Psoas muscle (tissue), 8 donors: ENCODE results near the gene B9D1. TPM values are rescaled to one million over a fixed set of nuclear protein-coding genes. Genes with fewer than 3 reads are reported as not detected.

Experiments
- ATAC-seq, 4 donors: fragments of 200-7000 bp; cut with Tn5 transposase; one replicate each; pipeline ENCODE4 v1.9.1; 2020; ENCODE audit warnings: moderate library complexity in 3 of 4, mild to moderate bottlenecking in 2 of 4
- DNase-seq, 2 donors: peaks; one replicate each; pipeline ENCODE4 v3.0.0-alpha.2; 2020
- H3K27ac ChIP-seq: fragments of 200-600 bp; one replicate; pipeline ENCODE4 v1.8.0; 2022
- H3K27me3 ChIP-seq, 3 donors: fragments of 200-600 bp in 1 of 3; one replicate each; pipeline versions ENCODE4 v1.6.1 to v1.8.0; 2013 to 2022; ENCODE audit warnings: low read length in 2 of 3, mild to moderate bottlenecking in 2 of 3, moderate library complexity in 1 of 3; ENCODE audit not compliant: insufficient read depth in 3 of 3
- H3K36me3 ChIP-seq, 2 donors: fragments of 200-600 bp in 1 of 2; one replicate each; pipeline versions ENCODE4 v1.6.1 to v1.8.0; 2013 to 2022; ENCODE audit warnings: low read depth in 1 of 2, mild to moderate bottlenecking in 1 of 2, moderate library complexity in 1 of 2; ENCODE audit not compliant: insufficient read depth in 1 of 2
- H3K4me1 ChIP-seq: fragments of 200-600 bp; one replicate; pipeline ENCODE4 v1.8.0; 2022
- H3K4me3 ChIP-seq: fragments of 200-600 bp; one replicate; pipeline ENCODE4 v1.8.0; 2022; ENCODE audit warnings: mild to moderate bottlenecking
- H3K9me3 ChIP-seq: fragments of 200-600 bp; one replicate; pipeline ENCODE4 v1.8.0; 2022
- CTCF ChIP-seq: fragments of 200-600 bp; IDR thresholded peaks from one replicate; pipeline ENCODE4 v1.8.0; 2022; ENCODE audit warnings: antibody characterized with exemption
- WGBS, 3 donors: extraction: QIAGEN DNeasy Blood & Tissue Kit; methylation state at CpG; one replicate each; pipeline versions ENCODE4 v1.1.6 to v1.1.7; 2013; 5-methylcytosine and 5-hydroxymethylcytosine counted together
- intact Hi-C, 2 donors: fragments of 100-400 bp; cut with DNase I; formaldehyde crosslinking; loops; one replicate each; pipeline versions ENCODE4 v1.11.0 to v1.14.2; 2022
- polyA plus RNA-seq, 3 donors: library from polyadenylated mRNA; stranded (reverse); fragments of 200-250 nt; gene quantifications; one replicate each; pipeline ENCODE4 v1.2.3, GENCODE V29; 2013
- total RNA-seq, 4 donors: library from RNA; stranded (reverse); fragmentation: NEBNext Ultra II Directional in 2 of 4; extraction: Animal tissue kit (Norgen Biotek cat#: 25700) in 2 of 4; gene quantifications; one replicate each; pipeline versions ENCODE4 v1.2.1 to v1.2.4, GENCODE V29; 2021 to 2023
- donor health status: healthy with polysubstance abuse.
- donor health status: DM: no; HTN: no; CAD: no; lungs with moderate emphysema.
- donor health status: Bipolar disorder and iron deficiency.
- donor health status: healthy.
- donor health status: DM: yes; HTN: yes; CAD: no.
- donor health status: DM: no; HTN: no; CAD: no.
- donor health status: DM: no; HTN: no; CAD: no.
- donor health status: DM: yes; HTN: yes; CAD: no.

B9D1 gene
- total and polyA plus RNA-seq, 7 donors = 4.7 to 9.2 (median 7.0) TPM

- ATAC-seq = no peak
- intact Hi-C loops = no loop called here
- H3K36me3 ChIP-seq = no peaks in the 10 kb centered on the region
- no peak for TF ChIP-seq CTCF
- WGBS, 3 donors = 86 to 91% (median 91%) methylated on average over 7 of the region's 7 CpGs
- H3K4me3 ChIP-seq = no peak overlapping the region
- no peaks in the 10 kb centered on the region for H3K27me3 ChIP-seq
- DNase-seq = no peak
- H3K9me3 ChIP-seq = no peaks in the 10 kb centered on the region
- H3K4me1 ChIP-seq = peaks cover 25% of the 10 kb centered on the region
- no peak overlapping the region for H3K27ac ChIP-seq
Observed at GRCh38 chr17:19345067-19345460, 17.5 kb downstream of the B9D1 start.

- Histone ChIP-seq H3K9me3 (no peaks in the 10 kb centered on the region), H3K4me3 (no peak overlapping the region), H3K4me1 (peaks cover 25% of the 10 kb centered on the region), H3K27ac (no peak overlapping the region), H3K36me3 (peaks cover 0 to 3% of the 10 kb centered on the region in 2 donors), H3K27me3 (no peaks in the 10 kb centered on the region)
- TF ChIP-seq CTCF = no peak
- WGBS, 3 donors = 76 to 83% (median 77%) methylated on average over 36 to 40 of the region's 40 CpGs
- intact Hi-C loops = no loop called here
- DNase-seq (peak in 1 of 2 donors; percentile 56), ATAC-seq (no peak)
Observed at GRCh38 chr17:19344311-19345066, 18.0 kb downstream of the B9D1 start.

GRCh38 chr17:19343671-19344151, 18.8 kb downstream of the B9D1 start:
- ATAC-seq (no peak), DNase-seq (peak in 1 of 2 donors; percentile 60)
- Histone ChIP-seq H3K36me3 (peaks cover 0 to 3% of the 10 kb centered on the region in 2 donors), H3K9me3 (no peaks in the 10 kb centered on the region), H3K4me3 (no peak overlapping the region), H3K27me3 (no peaks in the 10 kb centered on the region), H3K27ac (no peak overlapping the region), H3K4me1 (peaks cover 25% of the 10 kb centered on the region)
- no peak for TF ChIP-seq CTCF
- WGBS, 3 donors = 71 to 83% (median 77%) methylated on average over 12 to 13 of the region's 13 CpGs
- intact Hi-C loops = no loop called here

- Histone ChIP-seq H3K27me3 (no peaks in the 10 kb centered on the region), H3K4me1 (peaks cover 25% of the 10 kb centered on the region), H3K27ac (no peak overlapping the region), H3K9me3 (no peaks in the 10 kb centered on the region), H3K36me3 (peaks cover 0 to 3% of the 10 kb centered on the region in 2 donors), H3K4me3 (no peak overlapping the region)
- DNase-seq (peak in 1 of 2 donors; percentile 26), ATAC-seq (no peak)
- intact Hi-C loops = no loop called here
- WGBS, 3 donors = 76 to 86% (median 84%) methylated on average over 6 to 7 of the region's 7 CpGs
- no peak for TF ChIP-seq CTCF
Observed at GRCh38 chr17:19343256-19343630, 19.3 kb downstream of the B9D1 start.
